CD4-positive, alpha-beta T cell (primary cell): ENCODE data around the gene USP46. TPM values are rescaled to one million over a fixed set of nuclear protein-coding genes. Genes with fewer than 3 reads are reported as not detected.
A peak's percentile ranks its signal among the peaks of the same experiment; 100 is the strongest.

Experiments used
- ATAC-seq: fragments of 200-7000 bp; cut with Tn5 transposase; one replicate; pipeline ENCODE4 v1.10.0; 2022; ENCODE audit warnings: mild to moderate bottlenecking; ENCODE audit not compliant: poor library complexity
- CTCF ChIA-PET: fragments of 350-600 bp; sonication (Branson Sonifier 250); formaldehyde crosslinking; loops from one replicate; lab custom pipeline; 2021; ENCODE audit warnings: antibody characterized with exemption, inconsistent platforms; lab: Charles Lee
- POLR2A ChIA-PET: fragments of 350-600 bp; sonication (Branson Sonifier 250); formaldehyde crosslinking; loops from one replicate; lab custom pipeline; 2021; ENCODE audit warnings: antibody characterized with exemption, inconsistent platforms; lab: Charles Lee
- DNase-seq, 14 experiments: peaks; one replicate each; pipeline ENCODE4 v3.0.0-alpha.2; 2013 to 2020; ENCODE audit warnings: mixed read lengths in 2 of 14
- H3K27ac ChIP-seq, 2 donors: one replicate each; pipeline versions ENCODE4 v1.5.1 to v1.7.0; 2013; ENCODE audit warnings: low read length in 2 of 2, low read depth in 1 of 2, mild to moderate bottlenecking in 1 of 2
- H3K27me3 ChIP-seq, 2 experiments: 1 replicate in 1 of 2; 2 replicates in 1 of 2; pipeline versions ENCODE4 v1.6.1 to v1.7.0; 2013; ENCODE audit warnings: low read length in 2 of 2, control low read depth in 1 of 2, mild to moderate bottlenecking in 1 of 2, moderate library complexity in 1 of 2; ENCODE audit not compliant: insufficient read depth in 2 of 2, control insufficient read depth in 1 of 2
- H3K36me3 ChIP-seq: one replicate; pipeline ENCODE4 v1.6.1; 2013; ENCODE audit warnings: low read length, control low read depth; ENCODE audit not compliant: insufficient read depth
- H3K4me1 ChIP-seq: one replicate; pipeline ENCODE4 v1.6.1; 2013; ENCODE audit warnings: low read length, control low read depth; ENCODE audit not compliant: insufficient read depth
- H3K4me3 ChIP-seq: one replicate; pipeline ENCODE4 v1.5.1; 2013; ENCODE audit warnings: mild to moderate bottlenecking, low read length, moderate library complexity
- H3K9me3 ChIP-seq, 2 experiments: 1 replicate in 1 of 2; 2 replicates in 1 of 2; pipeline versions ENCODE4 v1.6.1 to v1.7.0; 2013; ENCODE audit warnings: low read length in 2 of 2, mild to moderate bottlenecking in 2 of 2, control low read depth in 1 of 2, moderate library complexity in 1 of 2; ENCODE audit not compliant: control insufficient read depth in 1 of 2, insufficient read depth in 1 of 2
- H3K27ac Mint-ChIP-seq: one replicate; pipeline ENCODE4 v1.8.0; 2020; ENCODE audit warnings: mixed read lengths
- H3K27me3 Mint-ChIP-seq: one replicate; pipeline ENCODE4 v1.8.0; 2021; ENCODE audit warnings: mixed read lengths
- H3K36me3 Mint-ChIP-seq: one replicate; pipeline ENCODE4 v1.8.0; 2021; ENCODE audit warnings: low read depth, mixed read lengths
- H3K4me1 Mint-ChIP-seq: one replicate; pipeline ENCODE4 v1.8.0; 2021; ENCODE audit warnings: low read depth, mixed read lengths
- H3K4me3 Mint-ChIP-seq: one replicate; pipeline ENCODE4 v1.8.0; 2020; ENCODE audit warnings: mild to moderate bottlenecking, mixed read lengths
- H3K9me3 Mint-ChIP-seq: one replicate; pipeline ENCODE4 v1.8.0; 2020; ENCODE audit warnings: mixed read lengths
- intact Hi-C, 2 experiments: fragments of 100-400 bp; cut with DNase I in 1 of 2; cut with micrococcal nuclease in 1 of 2; formaldehyde crosslinking; loops; one replicate each; pipeline versions ENCODE4 v1.15.1 to v1.9.0; 2023 to 2025; cut with DNase I, micrococcal nuclease
- total RNA-seq, 174 experiments: library from RNA in 2 of 174; stranded (reverse) in 2 of 174; gene quantifications; one replicate each; pipeline ENCODE4 v1.2.3 and lab custom pipeline; 2021 to 2026
- TF ChIP-seq, protein P1 (sequence below): fragments of 200-600 bp; IDR thresholded peaks from one replicate; pipeline ENCODE4 v1.8.0; 2022; ENCODE audit warnings: antibody characterized with exemption, mild to moderate bottlenecking

Gene USP46
- total RNA-seq, 2 experiments from 2014 or later, result 6.8 to 10.5 TPM

DNA sequence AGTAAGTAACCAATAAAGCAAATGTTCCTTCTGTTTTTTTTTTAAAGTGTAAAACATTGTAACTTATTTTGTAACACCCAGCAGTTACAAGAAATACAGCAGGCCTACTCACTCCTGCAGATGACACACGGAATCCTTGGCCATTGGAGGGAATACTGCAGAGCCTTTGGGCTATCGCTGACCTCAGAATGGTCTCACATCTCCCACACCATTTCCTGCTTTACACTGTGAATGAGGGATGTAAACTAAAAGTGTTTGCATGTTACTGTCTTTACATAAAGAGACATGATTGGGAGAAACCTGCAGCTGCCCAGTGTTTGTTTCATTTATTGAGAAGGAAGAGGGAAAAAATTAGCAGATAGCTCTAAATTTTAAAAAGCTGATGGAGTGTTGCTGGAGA, 64.1 kb downstream of the USP46 start:
- intact Hi-C loops, result no loop called here
- POLR2A ChIA-PET, result no interaction called here

DNA sequence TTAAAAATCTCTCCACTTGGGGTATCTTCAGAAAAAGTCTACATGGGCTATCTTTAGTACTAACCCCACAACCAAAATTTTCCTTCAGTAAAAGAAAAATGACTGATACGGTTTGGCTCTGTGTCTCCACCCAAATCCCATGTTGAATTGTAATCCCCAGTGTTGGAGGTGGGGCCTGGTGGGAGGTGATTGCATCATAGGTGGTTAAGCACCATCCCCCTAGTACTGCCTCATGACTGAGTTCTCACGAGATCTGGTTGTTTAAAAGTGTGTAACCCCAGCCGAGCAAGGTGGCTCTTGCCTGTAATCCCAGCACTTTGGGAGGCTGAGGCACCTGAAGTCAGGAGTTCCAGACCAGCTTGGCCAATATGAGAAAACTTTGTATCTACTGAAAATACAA, 66.8 kb downstream of the USP46 start:
- TF ChIP-seq, protein P1, sequence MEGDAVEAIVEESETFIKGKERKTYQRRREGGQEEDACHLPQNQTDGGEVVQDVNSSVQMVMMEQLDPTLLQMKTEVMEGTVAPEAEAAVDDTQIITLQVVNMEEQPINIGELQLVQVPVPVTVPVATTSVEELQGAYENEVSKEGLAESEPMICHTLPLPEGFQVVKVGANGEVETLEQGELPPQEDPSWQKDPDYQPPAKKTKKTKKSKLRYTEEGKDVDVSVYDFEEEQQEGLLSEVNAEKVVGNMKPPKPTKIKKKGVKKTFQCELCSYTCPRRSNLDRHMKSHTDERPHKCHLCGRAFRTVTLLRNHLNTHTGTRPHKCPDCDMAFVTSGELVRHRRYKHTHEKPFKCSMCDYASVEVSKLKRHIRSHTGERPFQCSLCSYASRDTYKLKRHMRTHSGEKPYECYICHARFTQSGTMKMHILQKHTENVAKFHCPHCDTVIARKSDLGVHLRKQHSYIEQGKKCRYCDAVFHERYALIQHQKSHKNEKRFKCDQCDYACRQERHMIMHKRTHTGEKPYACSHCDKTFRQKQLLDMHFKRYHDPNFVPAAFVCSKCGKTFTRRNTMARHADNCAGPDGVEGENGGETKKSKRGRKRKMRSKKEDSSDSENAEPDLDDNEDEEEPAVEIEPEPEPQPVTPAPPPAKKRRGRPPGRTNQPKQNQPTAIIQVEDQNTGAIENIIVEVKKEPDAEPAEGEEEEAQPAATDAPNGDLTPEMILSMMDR, result no peak
- H3K4me3 Mint-ChIP-seq, result no peak overlapping the region
- Histone ChIP-seq H3K4me3 (no peak overlapping the region), H3K9me3 (no peaks in the 10 kb centered on the region), H3K36me3 (no peaks in the 10 kb centered on the region), H3K27me3 (no peaks in the 10 kb centered on the region), H3K4me1 (peaks cover 14% of the 10 kb centered on the region), H3K27ac (no peak overlapping the region)
- DNase-seq (no peak), ATAC-seq (no peak)
- ChIA-PET POLR2A (no interaction called here), CTCF (no interaction called here)
- peaks cover 31% of the 10 kb centered on the region for H3K4me1 Mint-ChIP-seq
- intact Hi-C loops, result no loop called here
- H3K27me3 Mint-ChIP-seq, result no peaks in the 10 kb centered on the region
- H3K36me3 Mint-ChIP-seq, result peaks cover 15% of the 10 kb centered on the region
- H3K9me3 Mint-ChIP-seq, result no peaks in the 10 kb centered on the region
- no peak overlapping the region for H3K27ac Mint-ChIP-seq

More for the DNA sequence above, 64.1 kb downstream of the USP46 start:
- no peaks in the 10 kb centered on the region for H3K4me1 ChIP-seq
- no peak for ATAC-seq
- Mint-ChIP-seq H3K9me3 (no peaks in the 10 kb centered on the region), H3K4me3 (no peak overlapping the region), H3K36me3 (peaks cover 29% of the 10 kb centered on the region), H3K27me3 (no peaks in the 10 kb centered on the region), H3K27ac (no peak overlapping the region), H3K4me1 (peaks cover 6% of the 10 kb centered on the region)
- CTCF ChIA-PET, result no interaction called here
- no peak for DNase-seq
- no peak overlapping the region for H3K27ac ChIP-seq
- H3K4me3 ChIP-seq, result no peak overlapping the region
- H3K27me3 ChIP-seq, result no peaks in the 10 kb centered on the region
- H3K9me3 ChIP-seq, result no peaks in the 10 kb centered on the region
- H3K36me3 ChIP-seq, result no peaks in the 10 kb centered on the region
- TF ChIP-seq, protein P1, result no peak

DNA sequence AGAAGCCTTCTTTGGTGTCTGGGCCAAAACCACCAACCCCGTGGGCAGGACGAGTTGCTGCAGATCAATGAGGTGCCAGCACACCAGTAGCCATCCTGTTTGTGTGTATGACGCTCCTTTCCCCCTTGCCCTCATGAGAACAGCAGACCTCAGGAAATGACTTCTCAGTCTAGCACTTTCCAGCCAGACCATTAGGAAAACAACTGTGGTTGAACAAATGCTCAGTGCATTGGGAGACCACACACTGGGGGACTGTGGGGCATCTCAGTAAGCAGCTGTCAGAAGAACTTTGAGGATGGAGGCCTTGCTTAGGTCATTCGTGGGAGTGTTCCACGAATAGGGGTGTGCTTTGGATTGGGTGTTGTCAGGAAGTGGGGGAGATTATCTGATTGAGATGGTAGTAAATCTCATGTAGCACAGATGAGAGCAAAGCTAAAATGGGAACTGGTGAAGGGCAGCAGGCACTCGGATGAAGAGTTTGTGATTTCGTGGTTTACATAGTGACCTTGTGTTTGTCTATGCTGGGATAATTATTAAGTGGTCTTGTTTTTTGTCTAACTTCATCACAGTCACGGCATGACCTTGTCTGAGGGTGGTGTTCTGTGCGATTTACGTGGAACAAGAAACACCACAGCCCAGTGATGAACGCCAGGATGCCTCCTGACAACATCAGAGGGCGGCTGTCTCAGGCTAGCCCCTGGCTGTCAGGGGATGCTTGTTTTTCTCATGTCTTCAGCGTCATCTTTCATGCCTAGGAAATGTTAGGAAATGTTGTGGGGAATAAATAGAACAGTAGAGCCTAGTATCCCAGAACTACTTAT, 70.1 kb downstream of the USP46 start:
- intact Hi-C loops, result no loop called here
- ChIA-PET CTCF (no interaction called here), POLR2A (interaction anchor here (0.7 to 2.7 kb wide), 3 partner anchors 69 to 318 kb away, joined by 3 to 13 read pairs (median 4); no protein-coding TSS in a partner anchor)
- Mint-ChIP-seq H3K4me3 (no peak overlapping the region), H3K27ac (peak overlapping the region; percentile 64), H3K27me3 (no peaks in the 10 kb centered on the region), H3K4me1 (peaks cover 31% of the 10 kb centered on the region), H3K9me3 (no peaks in the 10 kb centered on the region), H3K36me3 (no peaks in the 10 kb centered on the region)
- no peaks in the 10 kb centered on the region for H3K36me3 ChIP-seq
- DNase-seq, result peak in 9 of 14 experiments; percentile 1 to 75 (median 28)
- peaks cover 14% of the 10 kb centered on the region for H3K4me1 ChIP-seq
- no peaks in the 10 kb centered on the region for H3K27me3 ChIP-seq
- H3K4me3 ChIP-seq, result no peak overlapping the region
- peak; percentile 84 for ATAC-seq
- TF ChIP-seq, protein P1, result no peak
- H3K9me3 ChIP-seq, result no peaks in the 10 kb centered on the region
- H3K27ac ChIP-seq, result peak overlapping the region in 1 of 2 donors; percentile 33
